Measurements from ENCODE around the gene SEPTIN3. TPM values are rescaled to one million over a fixed set of nuclear protein-coding genes. Genes with fewer than 3 reads are reported as not detected.

Gene SEPTIN3
- total RNA-seq, 2 experiments from 2014 or later, result 0.27 to 0.38 TPM

DNA sequence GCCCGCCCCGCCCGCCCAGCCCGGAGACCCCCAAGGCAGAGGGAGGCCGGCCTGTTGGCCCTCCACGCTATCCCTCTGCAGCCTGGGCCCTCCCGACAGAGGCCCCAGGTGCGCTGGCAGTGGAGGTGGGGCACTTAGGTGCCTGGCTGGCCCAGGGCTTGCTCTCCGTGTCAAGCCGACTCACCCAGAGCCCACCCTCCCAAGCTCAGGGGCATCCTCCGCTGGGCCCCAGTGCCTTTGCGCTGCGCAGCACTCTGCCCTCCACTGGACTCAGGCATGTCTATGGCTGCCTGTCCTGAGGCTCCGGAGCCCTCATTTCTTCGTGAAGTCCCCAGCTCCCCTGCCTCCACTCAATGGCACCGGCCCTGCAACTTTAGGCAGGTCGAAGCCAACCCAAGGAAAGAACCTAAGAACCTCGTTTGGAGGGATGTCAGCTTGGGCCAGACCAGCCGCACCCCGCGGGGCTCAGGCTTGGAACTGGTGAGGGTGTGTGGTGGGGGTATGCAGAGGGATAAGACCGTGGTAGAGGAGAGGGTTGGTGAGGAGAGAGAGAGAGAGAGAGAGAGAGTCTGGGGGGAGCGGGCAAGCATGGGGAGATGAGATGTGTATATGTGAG is 11.2 kb upstream of the SEPTIN3 start:
- no peak overlapping the region for H3K27ac Mint-ChIP-seq
- peaks cover 2% of the 10 kb centered on the region for H3K36me3 Mint-ChIP-seq
- H3K27me3 Mint-ChIP-seq, result peaks cover 13% of the 10 kb centered on the region
- H3K4me3 Mint-ChIP-seq, result no peak overlapping the region
- no peaks in the 10 kb centered on the region for H3K9me3 Mint-ChIP-seq
- peaks cover 4% of the 10 kb centered on the region for H3K4me1 Mint-ChIP-seq
- no peak for DNase-seq

DNA sequence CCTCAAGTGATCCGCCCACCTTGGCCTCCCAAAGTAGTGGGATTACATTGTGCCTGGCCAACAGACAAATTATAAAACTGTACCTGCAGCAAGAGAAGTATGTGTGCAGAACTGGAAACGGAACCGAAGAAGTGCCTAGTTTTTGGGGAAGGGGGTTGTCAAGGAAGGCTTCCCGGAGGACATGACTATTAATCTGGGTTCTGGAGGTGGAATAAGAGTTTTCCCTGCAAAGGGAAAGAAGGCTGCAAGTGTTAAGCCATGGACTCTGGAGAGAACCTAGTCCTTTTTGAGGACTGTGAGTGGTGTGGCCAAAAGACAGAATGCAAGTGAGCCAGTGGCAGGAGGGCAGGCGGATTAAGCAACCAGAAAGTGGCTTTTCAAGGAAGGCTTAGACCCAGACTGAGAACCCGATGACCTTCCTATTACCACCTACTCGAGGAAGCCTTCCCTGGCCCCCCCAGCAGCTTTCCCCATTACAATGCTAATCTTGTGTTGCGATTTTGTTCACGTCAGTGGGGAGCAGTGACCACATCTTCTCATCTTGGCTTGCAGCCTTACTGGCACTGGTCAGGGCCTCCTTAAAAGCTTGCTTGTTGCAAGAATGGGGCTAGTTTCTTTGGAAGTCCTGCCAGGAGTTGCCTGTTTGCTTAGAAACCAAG is 5.7 kb upstream of the SEPTIN3 start:
- H3K36me3 Mint-ChIP-seq, result no peaks in the 10 kb centered on the region
- H3K9me3 Mint-ChIP-seq, result no peaks in the 10 kb centered on the region
- H3K27ac Mint-ChIP-seq, result no peak overlapping the region
- no peak overlapping the region for H3K4me3 Mint-ChIP-seq
- peaks cover 8% of the 10 kb centered on the region for H3K27me3 Mint-ChIP-seq
- no peak for DNase-seq
- peaks cover 3% of the 10 kb centered on the region for H3K4me1 Mint-ChIP-seq

DNA sequence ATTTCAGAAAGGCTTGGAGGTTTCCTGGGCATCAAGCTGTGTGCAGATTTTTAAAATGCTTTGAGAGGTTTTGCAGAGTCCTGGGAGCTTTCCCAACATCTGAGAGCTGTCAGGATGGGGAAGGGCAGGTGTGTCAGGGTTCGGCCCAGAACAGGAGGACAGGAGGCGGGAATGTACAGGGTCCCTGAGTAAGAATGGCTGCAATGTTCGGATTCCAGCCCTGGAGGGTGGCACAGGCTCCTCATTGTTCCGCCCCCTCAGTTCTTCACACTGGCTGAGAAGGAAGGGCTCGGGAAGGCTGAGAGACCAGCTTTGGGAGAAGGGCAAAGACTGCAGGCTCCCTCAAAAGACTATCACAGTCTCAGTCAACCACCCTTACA is 5.1 kb upstream of the SEPTIN3 start:
- Mint-ChIP-seq H3K9me3 (no peaks in the 10 kb centered on the region), H3K27ac (no peak overlapping the region)

DNA sequence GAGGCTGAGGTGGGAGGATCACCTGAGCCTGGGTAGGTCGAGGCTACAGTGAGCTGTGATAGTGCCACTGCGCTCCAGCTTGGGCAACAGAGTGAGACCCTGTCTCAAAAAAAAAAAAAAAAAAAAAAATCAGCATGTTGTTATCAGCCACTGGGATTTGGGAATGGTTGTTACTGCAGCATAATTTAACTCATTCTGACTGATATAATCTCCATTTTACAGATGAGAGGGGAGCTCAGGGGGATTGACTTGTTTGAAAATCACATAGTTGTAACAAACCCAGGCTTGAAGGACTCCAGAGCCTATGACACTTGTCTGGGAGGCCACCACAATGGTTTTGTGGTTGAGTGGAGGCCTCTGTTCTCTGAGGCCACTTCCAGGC is 3.0 kb upstream of the SEPTIN3 start:
- peaks cover 3% of the 10 kb centered on the region for H3K27me3 Mint-ChIP-seq
- H3K4me3 Mint-ChIP-seq, result no peak overlapping the region
- H3K9me3 Mint-ChIP-seq, result no peaks in the 10 kb centered on the region
- no peak for DNase-seq
- peaks cover 3% of the 10 kb centered on the region for H3K4me1 Mint-ChIP-seq
- H3K36me3 Mint-ChIP-seq, result no peaks in the 10 kb centered on the region
- H3K27ac Mint-ChIP-seq, result no peak overlapping the region

More for the DNA sequence above, 5.1 kb upstream of the SEPTIN3 start:
- Mint-ChIP-seq H3K27me3 (peaks cover 4% of the 10 kb centered on the region), H3K36me3 (no peaks in the 10 kb centered on the region), H3K4me3 (no peak overlapping the region), H3K4me1 (peaks cover 3% of the 10 kb centered on the region)
- no peak for DNase-seq

DNA sequence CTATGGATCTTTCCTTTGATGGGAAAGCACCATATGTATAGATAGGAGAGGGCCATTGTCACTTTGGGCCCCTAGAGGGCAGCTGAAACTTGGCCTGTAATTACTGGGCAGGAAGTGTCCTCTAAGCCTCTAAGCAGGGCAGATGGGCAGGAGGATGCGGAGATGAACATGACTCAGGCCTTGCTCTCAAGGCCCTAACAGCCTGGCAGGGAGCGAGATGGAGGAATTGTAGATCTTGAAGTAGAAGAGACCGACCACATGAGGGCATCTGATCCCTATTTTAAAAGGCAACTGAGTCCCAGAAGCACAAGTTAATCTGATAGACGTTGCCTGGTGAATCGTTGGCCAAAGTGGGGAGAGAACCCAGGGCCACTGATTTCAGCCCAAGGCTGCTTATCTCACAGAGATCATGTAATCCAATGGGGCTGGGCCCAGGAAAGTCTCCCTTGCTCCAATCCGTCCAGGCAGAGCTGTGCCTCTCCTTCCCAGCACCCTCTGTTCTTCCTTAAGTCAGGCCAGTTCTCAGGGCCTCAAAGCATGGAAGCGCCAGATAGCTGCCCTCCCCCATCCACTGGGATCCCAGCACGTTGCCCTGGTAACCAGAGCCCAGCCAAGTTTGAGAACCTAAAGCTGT is 2.5 kb upstream of the SEPTIN3 start:
- DNase-seq, result peak; percentile 19
- H3K9me3 Mint-ChIP-seq, result no peaks in the 10 kb centered on the region
- H3K27me3 Mint-ChIP-seq, result peaks cover 3% of the 10 kb centered on the region
- H3K4me1 Mint-ChIP-seq, result peaks cover 3% of the 10 kb centered on the region
- no peak overlapping the region for H3K4me3 Mint-ChIP-seq
- no peaks in the 10 kb centered on the region for H3K36me3 Mint-ChIP-seq
- no peak overlapping the region for H3K27ac Mint-ChIP-seq

DNA sequence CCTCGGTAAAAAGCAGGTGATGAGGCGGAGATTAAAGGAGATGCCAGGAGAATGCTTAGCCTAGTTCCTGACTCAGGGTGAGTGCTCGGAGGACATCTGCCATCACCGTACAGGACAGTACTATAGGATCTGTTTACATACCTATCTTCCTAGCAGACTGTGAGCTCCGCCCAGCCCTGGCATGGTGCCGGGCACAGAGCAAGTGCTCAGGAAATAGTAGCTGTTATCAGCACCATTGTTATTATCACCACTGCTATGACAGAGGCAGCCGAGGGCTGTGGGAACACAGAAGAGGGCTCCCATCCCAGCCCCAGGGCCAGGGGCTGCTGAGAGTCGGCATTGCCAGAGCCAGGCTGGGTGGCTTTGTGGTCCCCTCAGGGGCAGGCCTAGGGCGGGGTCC is 642 bp upstream of the SEPTIN3 start:
- Mint-ChIP-seq H3K4me1 (peaks cover 3% of the 10 kb centered on the region), H3K27ac (no peak overlapping the region), H3K9me3 (no peaks in the 10 kb centered on the region), H3K36me3 (no peaks in the 10 kb centered on the region), H3K4me3 (no peak overlapping the region), H3K27me3 (peaks cover 12% of the 10 kb centered on the region)
- DNase-seq, result no peak

DNA sequence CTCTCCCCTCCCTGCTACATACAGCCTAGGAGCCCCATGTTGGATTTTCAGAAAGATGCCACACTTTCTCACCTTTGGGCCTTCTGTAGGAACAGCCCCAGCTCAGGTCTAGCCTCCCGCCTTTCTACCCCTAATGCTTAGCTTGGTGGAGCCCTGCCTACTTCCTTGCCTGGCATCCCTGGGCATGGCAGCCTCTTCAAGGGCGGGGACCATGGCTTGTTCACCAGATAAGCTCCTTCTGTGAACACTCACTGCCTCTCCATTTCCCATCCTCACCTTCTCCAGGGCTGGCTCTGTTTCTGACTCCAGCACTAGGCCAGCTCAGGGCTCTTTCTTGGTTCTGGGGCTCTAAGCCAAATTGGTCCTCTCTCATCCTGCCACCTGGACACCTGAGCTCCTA is 1.4 kb downstream of the SEPTIN3 start:
- Mint-ChIP-seq H3K4me3 (no peak overlapping the region), H3K4me1 (peaks cover 3% of the 10 kb centered on the region), H3K27ac (no peak overlapping the region), H3K9me3 (no peaks in the 10 kb centered on the region), H3K36me3 (no peaks in the 10 kb centered on the region), H3K27me3 (peaks cover 29% of the 10 kb centered on the region)
- no peak for DNase-seq

DNA sequence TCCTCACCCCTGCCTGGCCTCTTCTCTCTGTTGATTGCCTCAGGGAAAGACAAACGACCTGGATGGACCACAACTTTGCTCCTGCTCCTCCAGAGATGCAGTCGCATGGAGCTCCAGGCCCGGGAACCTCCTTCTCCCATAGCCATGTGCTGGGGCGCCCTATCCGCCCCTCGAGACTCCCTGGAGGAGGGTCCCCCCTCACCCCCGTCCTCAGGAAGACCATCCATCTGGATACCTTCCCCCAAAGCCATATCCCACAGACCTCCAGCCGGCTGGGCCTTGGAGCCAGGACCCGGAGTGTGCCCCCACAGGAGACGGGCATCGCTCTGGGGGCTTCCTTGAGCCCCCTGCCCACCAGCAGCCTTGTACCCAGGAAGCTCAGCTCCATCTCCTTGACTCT is 2.2 kb downstream of the SEPTIN3 start:
- peaks cover 1% of the 10 kb centered on the region for H3K36me3 Mint-ChIP-seq
- H3K4me1 Mint-ChIP-seq, result peaks cover 10% of the 10 kb centered on the region
- no peak overlapping the region for H3K4me3 Mint-ChIP-seq
- no peak overlapping the region for H3K27ac Mint-ChIP-seq
- no peak for DNase-seq
- H3K27me3 Mint-ChIP-seq, result peaks cover 37% of the 10 kb centered on the region
- no peaks in the 10 kb centered on the region for H3K9me3 Mint-ChIP-seq

DNA sequence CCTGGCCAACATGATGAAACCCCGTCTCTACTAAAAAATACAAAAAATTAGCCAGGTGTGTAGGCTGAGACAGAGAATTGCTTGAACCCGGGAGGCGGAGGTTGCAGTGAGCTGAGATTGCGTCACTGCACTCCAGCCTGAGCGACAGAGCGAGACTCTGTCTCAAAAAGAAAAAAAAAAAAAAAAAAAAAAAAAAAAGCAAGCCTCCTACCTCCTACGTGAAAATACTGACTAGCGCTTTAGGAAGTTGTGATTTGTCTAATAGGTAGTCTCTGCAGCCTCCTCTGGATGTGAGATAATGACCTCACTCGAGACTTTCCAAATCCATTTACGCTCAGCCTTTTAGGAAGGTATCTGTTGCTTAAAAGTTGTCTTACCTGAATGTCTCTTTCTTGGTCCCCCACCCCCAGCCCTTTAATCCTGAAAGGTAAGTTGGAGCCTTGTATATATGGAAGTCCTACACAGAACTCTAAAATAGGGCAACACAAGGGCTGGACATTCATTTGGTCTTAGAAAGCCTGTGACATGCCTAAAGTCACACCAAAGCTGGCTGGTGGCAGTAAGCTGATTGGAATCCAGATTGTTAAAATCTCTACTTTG is 5.5 kb downstream of the SEPTIN3 start:
- Mint-ChIP-seq H3K4me3 (no peak overlapping the region), H3K4me1 (peaks cover 6% of the 10 kb centered on the region), H3K9me3 (no peaks in the 10 kb centered on the region), H3K27ac (no peak overlapping the region), H3K27me3 (peaks cover 61% of the 10 kb centered on the region), H3K36me3 (peaks cover 1% of the 10 kb centered on the region)
- no peak for DNase-seq

DNA sequence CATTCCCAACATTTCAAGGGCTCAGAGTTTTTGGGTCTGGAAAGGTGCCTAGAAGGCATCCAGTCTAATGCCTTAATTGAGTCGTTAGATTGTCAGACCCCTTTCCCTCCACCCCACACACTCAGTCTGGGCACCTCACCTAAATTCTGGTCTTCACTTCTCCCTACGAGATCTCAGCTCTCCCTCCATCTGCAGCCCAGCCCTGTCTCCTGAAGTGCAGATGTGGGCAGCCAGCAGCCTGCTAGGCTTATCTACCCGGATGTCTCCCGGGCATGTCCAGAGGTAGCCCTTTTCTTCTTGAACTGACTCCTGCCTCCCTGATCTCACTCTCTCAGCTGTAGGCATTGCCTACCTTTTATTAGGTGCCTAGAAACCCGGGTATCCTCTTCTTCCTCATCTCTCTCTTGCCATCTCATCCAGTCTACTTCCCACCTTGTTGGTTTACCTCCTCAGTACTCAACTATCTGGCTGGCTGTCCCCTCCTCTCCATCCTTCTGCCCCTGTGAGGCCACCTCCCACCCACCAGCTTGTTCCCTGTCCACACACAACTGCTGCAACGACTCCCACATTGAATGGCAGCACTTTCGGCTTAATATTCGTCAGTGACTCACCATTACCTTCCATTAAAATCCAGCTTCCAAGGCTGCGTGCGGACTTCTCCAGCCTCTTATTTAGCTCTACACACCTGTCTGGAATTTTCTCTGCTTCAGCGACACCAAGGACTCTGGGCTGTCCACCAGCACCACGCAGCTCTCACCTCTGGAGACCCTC is 6.2 kb downstream of the SEPTIN3 start:
- Mint-ChIP-seq H3K36me3 (peaks cover 1% of the 10 kb centered on the region), H3K4me3 (peak overlapping the region; percentile 58), H3K9me3 (no peaks in the 10 kb centered on the region), H3K27ac (no peak overlapping the region), H3K27me3 (peaks cover 61% of the 10 kb centered on the region), H3K4me1 (peaks cover 6% of the 10 kb centered on the region)
- no peak for DNase-seq

DNA sequence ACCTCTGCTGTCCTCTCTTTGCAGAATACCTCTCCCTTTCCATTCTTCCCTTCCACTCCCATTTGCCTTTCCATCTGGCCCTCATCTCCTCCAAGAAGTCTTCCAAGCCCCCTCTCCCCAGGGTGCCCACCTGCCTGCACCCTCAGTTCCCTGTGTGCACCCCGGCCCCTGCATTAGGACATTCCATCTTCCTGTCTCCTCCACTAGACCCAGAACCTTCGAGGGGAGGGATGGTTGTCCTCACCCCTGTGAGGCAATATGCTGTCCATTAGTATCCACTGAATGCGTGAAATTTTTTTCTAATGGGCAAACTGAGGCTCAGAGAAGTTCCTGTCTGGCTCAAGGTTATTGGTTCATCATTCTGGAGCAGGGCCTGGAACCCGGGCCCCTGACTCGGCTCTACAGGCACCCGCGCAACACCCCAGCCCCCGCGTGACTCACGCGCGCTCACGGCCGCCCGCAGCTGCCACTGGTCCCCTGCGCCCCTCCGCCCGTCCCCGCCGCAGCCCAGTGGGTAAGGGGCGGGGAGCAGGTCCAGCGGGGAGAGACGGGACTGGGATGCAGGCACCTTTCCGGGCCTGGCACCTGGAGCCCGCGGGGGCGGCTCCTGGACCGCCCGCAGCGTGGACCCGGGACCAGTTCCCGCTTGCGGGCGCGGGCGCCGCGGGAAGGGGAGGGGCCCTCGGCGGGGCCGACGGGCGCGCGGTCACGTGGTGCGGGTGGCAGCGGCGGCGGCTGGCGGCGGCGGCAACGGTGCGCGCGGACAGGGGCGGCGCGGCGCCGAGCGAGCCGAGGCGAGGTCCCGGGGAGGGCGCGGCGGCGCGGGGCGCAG is 7.0 kb downstream of the SEPTIN3 start:
- peaks cover 1% of the 10 kb centered on the region for H3K36me3 Mint-ChIP-seq
- H3K27ac Mint-ChIP-seq, result no peak overlapping the region
- DNase-seq, result peak; percentile 59
- H3K27me3 Mint-ChIP-seq, result peaks cover 61% of the 10 kb centered on the region
- H3K4me1 Mint-ChIP-seq, result peaks cover 6% of the 10 kb centered on the region
- H3K9me3 Mint-ChIP-seq, result no peaks in the 10 kb centered on the region
- peak overlapping the region; percentile 58 for H3K4me3 Mint-ChIP-seq

DNA sequence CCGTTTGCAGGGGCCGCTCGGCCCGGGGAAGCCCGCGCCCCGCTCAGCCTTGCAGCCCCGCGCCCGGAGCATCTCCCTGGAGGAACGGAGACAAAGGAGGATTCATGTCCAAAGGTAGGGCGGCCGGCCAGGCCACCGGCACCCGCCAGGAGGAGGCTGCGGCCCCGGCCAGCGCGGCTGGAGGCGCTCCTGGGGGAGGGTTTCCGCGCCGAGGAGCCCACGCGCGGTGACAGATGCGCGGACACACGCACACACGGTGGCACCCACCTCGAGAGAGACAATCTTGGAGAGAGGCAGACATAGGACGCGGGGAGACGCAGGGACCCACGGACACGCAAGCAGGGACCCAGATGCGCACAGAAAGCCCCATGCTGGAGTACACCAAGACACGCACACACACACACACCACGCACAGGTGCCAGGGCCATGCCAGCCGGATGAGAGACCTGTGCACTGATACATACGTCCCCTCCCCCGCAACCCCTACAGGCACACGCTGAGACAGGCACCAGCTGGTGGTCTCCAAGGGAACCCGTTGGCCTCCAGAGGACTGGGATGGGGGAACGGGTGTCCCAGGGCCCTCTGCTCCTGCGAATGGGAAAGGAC is 7.8 kb downstream of the SEPTIN3 start:
- H3K4me3 Mint-ChIP-seq, result no peak overlapping the region
- no peak overlapping the region for H3K27ac Mint-ChIP-seq
- H3K36me3 Mint-ChIP-seq, result peaks cover 1% of the 10 kb centered on the region
- peak; percentile 8 for DNase-seq
- peaks cover 6% of the 10 kb centered on the region for H3K4me1 Mint-ChIP-seq
- no peaks in the 10 kb centered on the region for H3K9me3 Mint-ChIP-seq
- H3K27me3 Mint-ChIP-seq, result peaks cover 59% of the 10 kb centered on the region

DNA sequence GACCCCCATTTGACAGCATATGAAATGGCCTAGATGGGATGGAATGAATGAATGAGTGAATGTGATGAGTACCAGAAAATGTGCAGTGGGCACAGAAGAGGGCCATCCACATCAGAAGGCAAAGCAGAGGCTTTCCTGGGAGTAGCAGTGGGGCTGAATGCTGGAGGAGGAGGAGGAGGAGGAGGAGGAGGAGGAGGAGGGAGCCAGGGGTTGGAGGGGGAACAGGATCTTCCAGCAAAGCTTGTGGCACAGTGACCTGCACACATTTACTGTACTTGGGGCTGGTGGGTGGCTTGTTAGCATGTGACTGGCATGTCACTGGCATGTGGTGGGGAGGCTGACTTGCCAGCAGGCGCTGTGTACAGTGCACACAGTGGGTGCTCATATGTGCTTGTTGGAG is 9.5 kb downstream of the SEPTIN3 start:
- peaks cover 6% of the 10 kb centered on the region for H3K4me1 Mint-ChIP-seq
- H3K4me3 Mint-ChIP-seq, result no peak overlapping the region
- H3K9me3 Mint-ChIP-seq, result no peaks in the 10 kb centered on the region
- H3K27ac Mint-ChIP-seq, result no peak overlapping the region
- DNase-seq, result no peak
- H3K27me3 Mint-ChIP-seq, result peaks cover 48% of the 10 kb centered on the region
- H3K36me3 Mint-ChIP-seq, result peaks cover 1% of the 10 kb centered on the region
